Mesendoderm (in vitro differentiated cells): ENCODE data around the gene RNF121.

Experiments used
- DNase-seq: peaks from one replicate; pipeline ENCODE4 v3.0.0; 2013
- H2AK5ac ChIP-seq: 2 replicates; pipeline ENCODE4 v1.6.1; 2013; ENCODE audit warnings: low read length, inconsistent platforms
- H2BK120ac ChIP-seq: 2 replicates; pipeline ENCODE4 v1.6.1; 2013; ENCODE audit warnings: low read depth, mild to moderate bottlenecking, low read length, moderate library complexity, mixed read lengths
- H2BK15ac ChIP-seq: replicated peaks from 2 replicates; pipeline ENCODE4 v1.6.1; 2013; ENCODE audit warnings: low read depth, mild to moderate bottlenecking, moderate library complexity
- H2BK5ac ChIP-seq: 2 replicates; pipeline ENCODE4 v1.6.1; 2013; ENCODE audit warnings: low read length, inconsistent platforms
- H3K18ac ChIP-seq: 2 replicates; pipeline ENCODE4 v1.6.1; 2013; ENCODE audit warnings: mild to moderate bottlenecking, low read length, mixed read lengths
- H3K23ac ChIP-seq: one replicate; pipeline ENCODE4 v1.6.1; 2013; ENCODE audit warnings: low read length
- H3K27ac ChIP-seq: 2 replicates; pipeline ENCODE4 v1.5.1; 2013; ENCODE audit warnings: low read depth, mild to moderate bottlenecking, inconsistent platforms, low read length, moderate library complexity
- H3K27me3 ChIP-seq: 2 replicates; pipeline ENCODE4 v1.6.1; 2013; ENCODE audit warnings: low read length, control low read depth, mild to moderate bottlenecking, inconsistent platforms; ENCODE audit not compliant: insufficient read depth, poor library complexity
- H3K36me3 ChIP-seq: 2 replicates; pipeline ENCODE4 v1.6.1; 2013; ENCODE audit warnings: low read length, inconsistent platforms; ENCODE audit not compliant: control insufficient read depth, insufficient read depth
- H3K4ac ChIP-seq: one replicate; pipeline ENCODE4 v1.6.1; 2013; ENCODE audit warnings: low read depth, mild to moderate bottlenecking, low read length, moderate library complexity
- H3K4me1 ChIP-seq: 2 replicates; pipeline ENCODE4 v1.6.1; 2013; ENCODE audit warnings: low read depth, low read length, inconsistent platforms; ENCODE audit not compliant: control insufficient read depth
- H3K4me2 ChIP-seq: 2 replicates; pipeline ENCODE4 v1.6.1; 2013; ENCODE audit warnings: low read length
- H3K4me3 ChIP-seq: 2 replicates; pipeline ENCODE4 v1.5.1; 2013; ENCODE audit warnings: mild to moderate bottlenecking, low read length
- H3K56ac ChIP-seq: one replicate; pipeline ENCODE4 v1.6.1; 2013; ENCODE audit warnings: low read length
- H3K79me1 ChIP-seq: 2 replicates; pipeline ENCODE4 v1.6.1; 2013; ENCODE audit warnings: low read length, inconsistent platforms
- H3K79me2 ChIP-seq: 2 replicates; pipeline ENCODE4 v1.6.1; 2013; ENCODE audit warnings: mild to moderate bottlenecking, low read length; ENCODE audit not compliant: control insufficient read depth, insufficient read depth
- H3K9ac ChIP-seq: 2 replicates; pipeline ENCODE4 v1.6.1; 2013; ENCODE audit warnings: low read length, inconsistent platforms
- H4K5ac ChIP-seq: one replicate; pipeline ENCODE4 v1.6.1; 2013; ENCODE audit warnings: low read length
- H4K8ac ChIP-seq: one replicate; pipeline ENCODE4 v1.6.1; 2013; ENCODE audit warnings: low read depth, mild to moderate bottlenecking, control low read depth, low read length, moderate library complexity
- WGBS: extraction: QIAGEN DNeasy Blood & Tissue Kit; methylation state at CpG from one replicate; pipeline ENCODE4 v1.1.7; 2013; ENCODE audit warnings: low lambda C conversion rate, missing lambda C conversion rate; ENCODE audit not compliant: insufficient coverage; ENCODE audit errors: extremely low coverage; 5-methylcytosine and 5-hydroxymethylcytosine counted together

The RNF121 gene

GRCh38 chr11:71997594-71997993, 68.7 kb downstream of the RNF121 start:
- Histone ChIP-seq H3K4me3 (no peak overlapping the region), H3K27ac (no peak overlapping the region), H3K36me3 (peaks cover 7% of the 10 kb centered on the region), H3K9ac (no peak overlapping the region), H3K23ac (no peak overlapping the region), H2AK5ac (no peak overlapping the region), H3K4ac (no peak overlapping the region), H2BK15ac (no peak overlapping the region), H2BK120ac (no peak overlapping the region), H3K79me1 (no peaks in the 10 kb centered on the region), H3K79me2 (no peaks in the 10 kb centered on the region), H2BK5ac (no peak overlapping the region), H3K56ac (no peak overlapping the region), H4K8ac (no peak overlapping the region), H3K4me1 (no peaks in the 10 kb centered on the region), H3K27me3 (no peaks in the 10 kb centered on the region), H3K18ac (no peak overlapping the region), H3K4me2 (no peak overlapping the region), H4K5ac (no peak overlapping the region)
- no CpG with 5 or more reads among the region's 3 CpGs for WGBS
- no peak for DNase-seq

- Histone ChIP-seq H4K8ac (no peak overlapping the region), H2BK5ac (no peak overlapping the region), H3K36me3 (peaks cover 8% of the 10 kb centered on the region), H3K79me2 (no peaks in the 10 kb centered on the region), H3K4me1 (no peaks in the 10 kb centered on the region), H3K4me3 (no peak overlapping the region), H3K27me3 (no peaks in the 10 kb centered on the region), H3K4ac (no peak overlapping the region), H3K18ac (no peak overlapping the region), H3K56ac (no peak overlapping the region), H3K9ac (no peak overlapping the region), H2BK15ac (no peak overlapping the region), H3K27ac (no peak overlapping the region), H2BK120ac (no peak overlapping the region), H3K4me2 (no peak overlapping the region), H3K79me1 (no peaks in the 10 kb centered on the region), H4K5ac (no peak overlapping the region), H3K23ac (no peak overlapping the region), H2AK5ac (no peak overlapping the region)
- DNase-seq, result no peak
- no CpG with 5 or more reads among the region's 2 CpGs for WGBS
These were observed 69.2 kb downstream of the RNF121 start for GRCh38 chr11:71998061-71998460.

- no peak within 1 kb of the TSS for H3K18ac ChIP-seq
- H3K79me2 ChIP-seq, result no peaks in the 10 kb centered on the region
- H4K8ac ChIP-seq, result no peak within 1 kb of the TSS
- H3K56ac ChIP-seq, result no peak within 1 kb of the TSS
- no peak within 1 kb of the TSS for H3K27ac ChIP-seq
- WGBS, result no CpG with 5 or more reads among the region's 11 CpGs
- DNase-seq, result no peak
- H3K4me1 ChIP-seq, result no peaks in the 10 kb centered on the region
- H2AK5ac ChIP-seq, result no peak within 1 kb of the TSS
- H2BK120ac ChIP-seq, result no peak within 1 kb of the TSS
- no peaks in the 10 kb centered on the region for H3K27me3 ChIP-seq
- no peak within 1 kb of the TSS for H3K23ac ChIP-seq
- no peak within 1 kb of the TSS for H3K4me3 ChIP-seq
- no peaks in the 10 kb centered on the region for H3K79me1 ChIP-seq
- no peak within 1 kb of the TSS for H2BK5ac ChIP-seq
- peaks cover 12% of the 10 kb centered on the region for H3K36me3 ChIP-seq
- H2BK15ac ChIP-seq, result no peak within 1 kb of the TSS
- H4K5ac ChIP-seq, result no peak within 1 kb of the TSS
- H3K9ac ChIP-seq, result no peak within 1 kb of the TSS
- H3K4me2 ChIP-seq, result no peak within 1 kb of the TSS
- no peak within 1 kb of the TSS for H3K4ac ChIP-seq
These were observed 69.9 kb downstream of the RNF121 start, which contains the start of gene IL18BP for GRCh38 chr11:71998649-71999310. Gene IL18BP (plus strand): TSS chr11:71998909. CDS start chr11:71999985, 1,076 bp downstream.

- no CpG with 5 or more reads among the region's 2 CpGs for WGBS
These were observed 70.5 kb downstream of the RNF121 start for GRCh38 chr11:71999362-71999761.

GRCh38 chr11:71999798-72000197, 71.0 kb downstream of the RNF121 start:
- Histone ChIP-seq H3K4me1 (no peaks in the 10 kb centered on the region), H2BK5ac (no peak overlapping the region), H3K4me3 (no peak overlapping the region), H2BK120ac (no peak overlapping the region), H3K27ac (no peak overlapping the region), H4K5ac (no peak overlapping the region), H3K4ac (no peak overlapping the region), H4K8ac (no peak overlapping the region), H3K79me1 (no peaks in the 10 kb centered on the region), H3K18ac (no peak overlapping the region), H3K79me2 (no peaks in the 10 kb centered on the region), H3K4me2 (no peak overlapping the region), H2AK5ac (no peak overlapping the region), H3K23ac (no peak overlapping the region), H3K9ac (no peak overlapping the region), H2BK15ac (no peak overlapping the region), H3K27me3 (no peaks in the 10 kb centered on the region), H3K36me3 (peaks cover 18% of the 10 kb centered on the region), H3K56ac (no peak overlapping the region)
- no CpG with 5 or more reads among the region's 8 CpGs for WGBS
- DNase-seq, result no peak

More at GRCh38 chr11:71999362-71999761, 70.5 kb downstream of the RNF121 start:
- Histone ChIP-seq H3K79me2 (no peaks in the 10 kb centered on the region), H3K4me3 (no peak overlapping the region), H2BK15ac (no peak overlapping the region), H3K79me1 (no peaks in the 10 kb centered on the region), H3K4me2 (no peak overlapping the region), H2BK5ac (no peak overlapping the region), H2BK120ac (no peak overlapping the region), H3K56ac (no peak overlapping the region), H3K27ac (no peak overlapping the region), H3K4ac (no peak overlapping the region), H3K23ac (no peak overlapping the region), H4K5ac (no peak overlapping the region), H3K18ac (no peak overlapping the region), H3K9ac (no peak overlapping the region), H4K8ac (no peak overlapping the region), H3K36me3 (peaks cover 18% of the 10 kb centered on the region), H2AK5ac (no peak overlapping the region), H3K27me3 (no peaks in the 10 kb centered on the region), H3K4me1 (no peaks in the 10 kb centered on the region)
- DNase-seq, result peak; percentile 22
